Sigmoid colon (tissue), 4 donors: ENCODE measurements around the gene LCORL.

Source experiments
- CTCF ChIP-seq, 4 experiments: fragments of 450-650 bp in 3 of 4; fragments of 200-600 bp in 1 of 4; IDR thresholded peaks; one replicate each; pipeline ENCODE4 v1.5.1; 2016 to 2019; ENCODE audit warnings: antibody characterized with exemption in 4 of 4, mild to moderate bottlenecking in 3 of 4, moderate library complexity in 2 of 4
- EP300 ChIP-seq, 4 donors: sonication (generic); formaldehyde crosslinking; IDR thresholded peaks; one replicate each; pipeline ENCODE4 v1.6.1; 2017; ENCODE audit warnings: antibody characterized with exemption in 4 of 4
- POLR2A ChIP-seq, 2 donors: fragments of 450-650 bp; IDR thresholded peaks; one replicate each; pipeline ENCODE4 v1.6.1; 2016; ENCODE audit warnings: antibody characterized with exemption in 2 of 2, mild to moderate bottlenecking in 2 of 2, moderate library complexity in 2 of 2
- POLR2AphosphoS5 ChIP-seq, 4 donors: sonication (generic); formaldehyde crosslinking; IDR thresholded peaks; one replicate each; pipeline ENCODE4 v1.6.1; 2017; ENCODE audit warnings: antibody characterized with exemption in 4 of 4

GRCh38 chr4:17958181-17958580 is 63.4 kb downstream of the LCORL start:
- TF ChIP-seq CTCF (IDR thresholded peaks at IDR 0.05) (no peak), POLR2AphosphoS5 (IDR thresholded peaks at IDR 0.05) (no peak), EP300 (IDR thresholded peaks at IDR 0.05) (no peak), POLR2A (IDR thresholded peaks at IDR 0.05) (no peak)
